Ascending aorta (tissue), 2 donors: ENCODE measurements around the gene AKR1B15. TPM values are rescaled to one million over a fixed set of nuclear protein-coding genes. Genes with fewer than 3 reads are reported as not detected.

ENCODE experiments used
- DNase-seq, 2 donors: peaks; one replicate each; pipeline ENCODE4 v3.0.0-alpha.2; 2019; ENCODE audit warnings: low spot score in 2 of 2
- H3K27ac ChIP-seq, 2 donors: fragments of 200-600 bp; sonication (generic); one replicate each; pipeline ENCODE4 v1.5.1; 2016 to 2017; ENCODE audit warnings: mild to moderate bottlenecking in 1 of 2
- H3K27me3 ChIP-seq: fragments of 200-600 bp; sonication (generic); one replicate; pipeline ENCODE4 v1.5.1; 2017
- H3K36me3 ChIP-seq, 2 donors: fragments of 200-600 bp; sonication (generic); one replicate each; pipeline ENCODE4 v1.5.1; 2016
- H3K4me1 ChIP-seq, 2 donors: fragments of 200-600 bp; sonication (generic); one replicate each; pipeline ENCODE4 v1.5.1; 2016 to 2017; ENCODE audit warnings: mild to moderate bottlenecking in 1 of 2
- H3K4me3 ChIP-seq, 2 donors: fragments of 200-600 bp; sonication (generic); one replicate each; pipeline ENCODE4 v1.5.1; 2016 to 2017; ENCODE audit warnings: mild to moderate bottlenecking in 1 of 2
- H3K9me3 ChIP-seq, 2 donors: fragments of 200-600 bp; sonication (generic); one replicate each; pipeline ENCODE4 v1.5.1; 2016
- intact Hi-C: fragments of 100-400 bp; cut with DNase I; formaldehyde crosslinking; loops from one replicate; pipeline ENCODE4 v1.15.1; 2023
- total RNA-seq: library from RNA; depleted of rRNA; stranded (reverse); fragments of >200 nt; gene quantifications from one replicate; pipeline ENCODE4 v1.1.0, GENCODE V29; 2016
- TF ChIP-seq, protein P1 (sequence below), 3 experiments: fragments of 200-600 bp in 2 of 3; fragments of 450-650 bp in 1 of 3; sonication (generic) in 2 of 3; IDR thresholded peaks; one replicate each; pipeline ENCODE4 v1.5.1; 2016 to 2019; ENCODE audit warnings: antibody characterized with exemption in 3 of 3, mild to moderate bottlenecking in 1 of 3, moderate library complexity in 1 of 3

AKR1B15 gene
- total RNA-seq, 1 donor from 2014 or later, result not detected

DNA sequence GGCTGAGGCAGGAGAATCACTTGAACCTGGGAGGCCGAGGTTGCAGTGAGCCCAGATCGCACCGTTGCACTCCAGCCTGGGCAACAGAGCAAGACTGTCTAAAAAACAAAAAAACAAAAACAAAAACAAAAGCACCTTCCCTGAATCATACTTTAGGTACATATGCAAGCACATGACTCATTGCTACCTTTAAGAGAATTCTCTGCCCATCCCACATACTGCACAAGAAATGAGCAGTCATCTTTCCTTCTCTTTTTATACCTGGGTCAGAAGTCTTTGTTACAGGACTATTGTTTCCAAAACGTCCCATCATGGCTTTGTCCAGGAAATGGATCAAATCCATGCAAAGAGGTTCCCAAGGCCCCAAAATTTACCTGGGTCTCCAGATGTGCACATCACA is 43.1 kb upstream of the AKR1B15 start:
- no peak overlapping the region for H3K27ac ChIP-seq
- no peaks in the 10 kb centered on the region for H3K9me3 ChIP-seq
- no peaks in the 10 kb centered on the region for H3K27me3 ChIP-seq
- H3K36me3 ChIP-seq, result no peaks in the 10 kb centered on the region
- no peak overlapping the region for H3K4me3 ChIP-seq
- TF ChIP-seq, protein P1, sequence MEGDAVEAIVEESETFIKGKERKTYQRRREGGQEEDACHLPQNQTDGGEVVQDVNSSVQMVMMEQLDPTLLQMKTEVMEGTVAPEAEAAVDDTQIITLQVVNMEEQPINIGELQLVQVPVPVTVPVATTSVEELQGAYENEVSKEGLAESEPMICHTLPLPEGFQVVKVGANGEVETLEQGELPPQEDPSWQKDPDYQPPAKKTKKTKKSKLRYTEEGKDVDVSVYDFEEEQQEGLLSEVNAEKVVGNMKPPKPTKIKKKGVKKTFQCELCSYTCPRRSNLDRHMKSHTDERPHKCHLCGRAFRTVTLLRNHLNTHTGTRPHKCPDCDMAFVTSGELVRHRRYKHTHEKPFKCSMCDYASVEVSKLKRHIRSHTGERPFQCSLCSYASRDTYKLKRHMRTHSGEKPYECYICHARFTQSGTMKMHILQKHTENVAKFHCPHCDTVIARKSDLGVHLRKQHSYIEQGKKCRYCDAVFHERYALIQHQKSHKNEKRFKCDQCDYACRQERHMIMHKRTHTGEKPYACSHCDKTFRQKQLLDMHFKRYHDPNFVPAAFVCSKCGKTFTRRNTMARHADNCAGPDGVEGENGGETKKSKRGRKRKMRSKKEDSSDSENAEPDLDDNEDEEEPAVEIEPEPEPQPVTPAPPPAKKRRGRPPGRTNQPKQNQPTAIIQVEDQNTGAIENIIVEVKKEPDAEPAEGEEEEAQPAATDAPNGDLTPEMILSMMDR (IDR thresholded peaks at IDR 0.05), result no peak
- H3K4me1 ChIP-seq, result peaks cover 0 to 2% of the 10 kb centered on the region in 2 donors
- no peak for DNase-seq
- intact Hi-C loops, result no loop called here

DNA sequence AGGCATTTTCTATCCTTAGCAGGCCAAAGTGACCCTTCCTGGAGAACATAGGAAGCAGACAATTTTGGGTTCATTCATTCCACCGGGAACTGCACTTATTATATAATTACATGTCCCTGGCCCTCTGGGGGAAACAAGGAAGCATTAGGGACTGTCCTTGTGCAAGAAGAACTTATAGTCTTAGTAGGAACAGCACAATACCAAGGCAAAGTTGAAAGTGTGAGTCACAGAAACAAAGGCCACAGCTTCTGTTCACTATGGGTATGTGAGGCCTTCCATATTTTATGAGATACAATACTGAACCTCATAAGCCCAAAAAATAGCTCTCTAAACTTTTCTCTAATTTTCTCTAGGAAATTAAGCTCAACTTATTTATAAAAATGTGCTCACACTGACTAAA is 39.9 kb upstream of the AKR1B15 start:
- Histone ChIP-seq H3K27ac (no peak overlapping the region), H3K9me3 (no peaks in the 10 kb centered on the region), H3K27me3 (no peaks in the 10 kb centered on the region), H3K4me3 (no peak overlapping the region), H3K36me3 (no peaks in the 10 kb centered on the region), H3K4me1 (peaks cover 0 to 2% of the 10 kb centered on the region in 2 donors)
- intact Hi-C loops, result no loop called here
- no peak for DNase-seq
- TF ChIP-seq, protein P1 (IDR thresholded peaks at IDR 0.05), result no peak

DNA sequence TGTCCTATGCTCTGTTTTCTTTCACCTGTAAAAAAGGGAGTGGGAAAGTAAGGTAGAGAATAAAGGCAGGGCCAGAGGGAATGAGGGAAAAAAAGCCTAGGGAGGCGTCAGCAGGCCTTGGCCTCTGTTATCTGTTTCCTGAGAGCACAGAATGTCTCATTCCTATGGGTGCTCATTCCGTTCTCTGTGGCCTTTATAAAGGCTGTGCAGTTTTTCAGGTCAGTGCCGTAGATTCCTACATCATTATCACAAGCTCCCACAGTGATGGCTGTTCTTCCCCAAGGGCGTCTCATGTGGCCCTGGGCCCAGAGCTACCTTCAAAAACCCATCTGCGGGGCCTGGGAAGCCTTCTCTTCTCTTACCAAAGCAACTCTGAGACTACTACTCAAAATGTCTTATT is 38.3 kb upstream of the AKR1B15 start:
- H3K27me3 ChIP-seq, result no peaks in the 10 kb centered on the region
- intact Hi-C loops, result no loop called here
- no peaks in the 10 kb centered on the region for H3K36me3 ChIP-seq
- no peak overlapping the region for H3K27ac ChIP-seq
- H3K4me1 ChIP-seq, result peaks cover 0 to 12% of the 10 kb centered on the region in 2 donors
- DNase-seq, result no peak
- H3K9me3 ChIP-seq, result no peaks in the 10 kb centered on the region
- H3K4me3 ChIP-seq, result no peak overlapping the region
- TF ChIP-seq, protein P1 (IDR thresholded peaks at IDR 0.05), result no peak

DNA sequence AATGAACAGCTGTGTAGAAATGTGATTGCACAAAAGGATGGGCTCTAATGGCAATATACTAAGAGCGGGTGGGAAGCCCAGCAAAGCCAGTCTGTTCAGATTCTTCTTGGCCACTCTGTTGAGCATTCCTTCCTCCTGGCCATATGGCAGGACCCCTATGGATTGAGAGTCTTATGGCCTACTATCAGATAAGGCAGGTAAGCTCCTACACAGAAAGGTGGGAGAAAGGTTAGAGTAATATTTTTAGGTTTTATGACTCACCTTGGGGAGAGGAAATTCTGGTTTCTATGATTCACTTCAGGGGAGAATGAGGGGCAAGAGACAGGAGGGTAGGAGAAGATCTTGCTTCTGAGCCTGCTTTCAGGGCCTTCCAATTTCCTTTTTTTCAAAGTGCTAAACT is 36.6 kb upstream of the AKR1B15 start:
- DNase-seq, result no peak
- no peaks in the 10 kb centered on the region for H3K36me3 ChIP-seq
- no peaks in the 10 kb centered on the region for H3K9me3 ChIP-seq
- peaks cover 0 to 12% of the 10 kb centered on the region in 2 donors for H3K4me1 ChIP-seq
- no peak overlapping the region for H3K27ac ChIP-seq
- H3K4me3 ChIP-seq, result no peak overlapping the region
- intact Hi-C loops, result no loop called here
- no peaks in the 10 kb centered on the region for H3K27me3 ChIP-seq
- TF ChIP-seq, protein P1 (IDR thresholded peaks at IDR 0.05), result no peak

DNA sequence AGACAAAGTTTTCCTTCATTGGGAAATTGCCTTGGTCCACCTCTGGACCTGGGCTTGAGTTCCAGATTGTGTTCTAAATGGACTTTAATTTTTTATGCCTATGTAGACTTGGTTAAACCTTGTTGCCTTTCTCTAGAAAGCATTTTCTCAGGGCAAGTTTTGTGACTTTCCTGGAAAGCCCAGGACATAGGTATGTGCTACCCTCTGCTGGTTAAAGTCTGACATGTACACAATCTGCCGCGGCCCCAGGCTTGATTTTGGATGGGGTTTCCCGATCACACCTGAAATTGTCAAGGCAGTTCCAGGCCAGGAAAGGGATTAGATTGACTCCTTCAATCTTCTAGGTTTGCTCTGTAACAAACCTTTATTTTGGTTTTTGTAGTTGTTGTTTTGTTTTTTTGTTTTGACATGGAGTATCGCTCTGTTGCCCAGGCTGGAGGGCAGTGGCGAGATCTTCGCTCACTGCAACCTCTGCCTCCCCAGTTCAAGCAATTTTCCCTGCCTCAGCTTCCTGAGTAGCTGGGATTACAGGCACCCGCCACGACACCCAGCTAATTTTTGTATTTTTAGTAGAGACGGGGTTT is 35.6 kb upstream of the AKR1B15 start:
- Histone ChIP-seq H3K4me3 (no peak overlapping the region), H3K27me3 (no peaks in the 10 kb centered on the region), H3K36me3 (no peaks in the 10 kb centered on the region), H3K4me1 (peaks cover 0 to 12% of the 10 kb centered on the region in 2 donors), H3K27ac (no peak overlapping the region), H3K9me3 (no peaks in the 10 kb centered on the region)
- TF ChIP-seq, protein P1 (IDR thresholded peaks at IDR 0.05), result peak; percentile 42 to 58 (median 53)
- intact Hi-C loops, result loop anchor here (1.0 kb wide), 1 partner anchor 81 kb away; no protein-coding TSS in a partner anchor
- no peak for DNase-seq
